ENCODE measurements around the gene CD74.

Gene CD74

GRCh38 chr5:150372639-150373038, 40.1 kb downstream of the CD74 start:
- H2BK120ac ChIP-seq (ENCODE audit: insufficient read depth, low read length, poor library complexity), result no peak overlapping the region
- WGBS (ENCODE audit: extremely low coverage, insufficient coverage, insufficient read length), result no CpG with 5 or more reads among the region's 6 CpGs
- no peak overlapping the region for H2BK5ac ChIP-seq (ENCODE audit: low read depth, low read length, poor library complexity)

DNA sequence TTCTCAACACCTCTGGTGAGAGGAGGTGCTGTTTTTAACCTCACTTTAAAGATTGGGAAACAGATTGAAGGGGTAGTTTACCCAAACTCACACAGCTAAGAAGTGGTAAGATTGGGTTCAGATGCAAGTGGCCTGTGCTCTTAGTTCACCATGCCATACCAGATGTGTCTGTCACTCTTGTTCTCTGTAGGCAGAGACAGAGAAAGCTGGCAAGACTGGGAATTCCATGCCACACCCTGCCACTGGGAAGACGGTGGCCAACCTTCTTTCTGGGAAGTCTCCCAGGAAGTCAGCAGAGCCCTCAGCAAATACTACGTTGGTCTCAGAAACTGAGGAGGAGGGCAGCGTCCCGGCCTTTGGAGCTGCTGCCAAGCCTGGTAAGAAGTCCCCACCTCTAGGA, 44.2 kb downstream of the CD74 start:
- Histone ChIP-seq H3K79me2 (ENCODE audit: control insufficient read depth, insufficient read depth, low read length, poor library complexity) (no peaks in the 10 kb centered on the region), H3K79me1 (ENCODE audit: low read length) (no peaks in the 10 kb centered on the region), H3K14ac (ENCODE audit: low read length) (no peak overlapping the region), H3K9me3 (ENCODE audit: insufficient read depth, low read depth, low read length) (peaks cover 3% of the 10 kb centered on the region), H4K8ac (ENCODE audit: low read depth, low read length) (no peak overlapping the region), H3K4me2 (ENCODE audit: low read length) (no peak overlapping the region), H3K18ac (ENCODE audit: low read length) (no peak overlapping the region), H3K4me3 (ENCODE audit: low read depth, low read length) (no peak overlapping the region), H4K12ac (ENCODE audit: low read depth, low read length) (no peak overlapping the region), H3K4ac (ENCODE audit: low read depth, low read length) (no peak overlapping the region), H2BK5ac (ENCODE audit: low read depth, low read length, poor library complexity) (no peak overlapping the region), H2BK120ac (ENCODE audit: insufficient read depth, low read length, poor library complexity) (no peak overlapping the region), H2BK12ac (ENCODE audit: low read length) (no peak overlapping the region), H3K27me3 (ENCODE audit: insufficient read depth, low read length) (no peaks in the 10 kb centered on the region), H3K36me3 (ENCODE audit: control insufficient read depth in 1 of 2, insufficient read depth in 2 of 2, low read length in 2 of 2) (peaks cover 66 to 77% of the 10 kb centered on the region in 2 experiments), H2AFZ (ENCODE audit: insufficient read depth, low read length, poor library complexity) (no peak overlapping the region), H3K23ac (ENCODE audit: low read length) (no peak overlapping the region), H4K91ac (ENCODE audit: low read depth, low read length) (no peak overlapping the region), H3K9ac (ENCODE audit: low read length) (no peak overlapping the region), H3K27ac (ENCODE audit: low read depth, low read length) (no peak overlapping the region), H3K4me1 (ENCODE audit: control insufficient read depth in 1 of 2, insufficient read depth in 2 of 2, low read length in 2 of 2) (peaks cover 0 to 6% of the 10 kb centered on the region in 2 experiments), H2AK5ac (ENCODE audit: low read length) (no peak overlapping the region)
- WGBS (ENCODE audit: extremely low coverage, insufficient coverage, insufficient read length), result no CpG with 5 or more reads among the region's 4 CpGs
- no peak for DNase-seq

More at GRCh38 chr5:150372639-150373038, 40.1 kb downstream of the CD74 start:
- Histone ChIP-seq H3K9me3 (ENCODE audit: insufficient read depth, low read depth, low read length) (peaks cover 4% of the 10 kb centered on the region), H2AK5ac (ENCODE audit: low read length) (no peak overlapping the region), H3K36me3 (ENCODE audit: control insufficient read depth in 1 of 2, insufficient read depth in 2 of 2, low read length in 2 of 2) (peaks cover 85 to 92% of the 10 kb centered on the region in 2 experiments), H3K4me2 (ENCODE audit: low read length) (no peak overlapping the region), H3K9ac (ENCODE audit: low read length) (no peak overlapping the region), H3K79me1 (ENCODE audit: low read length) (peaks cover 9% of the 10 kb centered on the region), H3K27ac (ENCODE audit: low read depth, low read length) (no peak overlapping the region), H3K4me3 (ENCODE audit: low read depth, low read length) (no peak overlapping the region), H3K4me1 (ENCODE audit: control insufficient read depth in 1 of 2, insufficient read depth in 2 of 2, low read length in 2 of 2) (peaks cover 12 to 18% of the 10 kb centered on the region in 2 experiments), H3K14ac (ENCODE audit: low read length) (no peak overlapping the region), H2AFZ (ENCODE audit: insufficient read depth, low read length, poor library complexity) (no peak overlapping the region), H3K18ac (ENCODE audit: low read length) (no peak overlapping the region), H4K12ac (ENCODE audit: low read depth, low read length) (no peak overlapping the region), H3K27me3 (ENCODE audit: insufficient read depth, low read length) (no peaks in the 10 kb centered on the region), H3K23ac (ENCODE audit: low read length) (no peak overlapping the region), H4K91ac (ENCODE audit: low read depth, low read length) (no peak overlapping the region), H2BK12ac (ENCODE audit: low read length) (no peak overlapping the region), H4K8ac (ENCODE audit: low read depth, low read length) (no peak overlapping the region), H3K4ac (ENCODE audit: low read depth, low read length) (no peak overlapping the region), H3K79me2 (ENCODE audit: control insufficient read depth, insufficient read depth, low read length, poor library complexity) (peaks cover 4% of the 10 kb centered on the region)
- no peak for DNase-seq

- Histone ChIP-seq H2AFZ (ENCODE audit: insufficient read depth, low read length, poor library complexity) (no peak overlapping the region), H2AK5ac (ENCODE audit: low read length) (no peak overlapping the region), H3K27ac (ENCODE audit: low read depth, low read length) (no peak overlapping the region), H3K18ac (ENCODE audit: low read length) (no peak overlapping the region), H3K27me3 (ENCODE audit: insufficient read depth, low read length) (no peaks in the 10 kb centered on the region), H4K8ac (ENCODE audit: low read depth, low read length) (no peak overlapping the region), H3K4ac (ENCODE audit: low read depth, low read length) (no peak overlapping the region), H3K14ac (ENCODE audit: low read length) (no peak overlapping the region), H3K36me3 (ENCODE audit: control insufficient read depth in 1 of 2, insufficient read depth in 2 of 2, low read length in 2 of 2) (peaks cover 41 to 60% of the 10 kb centered on the region in 2 experiments), H4K91ac (ENCODE audit: low read depth, low read length) (no peak overlapping the region), H2BK12ac (ENCODE audit: low read length) (no peak overlapping the region), H3K4me2 (ENCODE audit: low read length) (no peak overlapping the region), H3K4me3 (ENCODE audit: low read depth, low read length) (no peak overlapping the region), H3K9me3 (ENCODE audit: insufficient read depth, low read depth, low read length) (no peaks in the 10 kb centered on the region), H3K9ac (ENCODE audit: low read length) (no peak overlapping the region), H3K23ac (ENCODE audit: low read length) (no peak overlapping the region), H3K79me1 (ENCODE audit: low read length) (no peaks in the 10 kb centered on the region), H3K79me2 (ENCODE audit: control insufficient read depth, insufficient read depth, low read length, poor library complexity) (peaks cover 2% of the 10 kb centered on the region), H2BK5ac (ENCODE audit: low read depth, low read length, poor library complexity) (no peak overlapping the region), H2BK120ac (ENCODE audit: insufficient read depth, low read length, poor library complexity) (no peak overlapping the region), H4K12ac (ENCODE audit: low read depth, low read length) (no peak overlapping the region), H3K4me1 (ENCODE audit: control insufficient read depth in 1 of 2, insufficient read depth in 2 of 2, low read length in 2 of 2) (peaks cover 12% of the 10 kb centered on the region in 2 experiments)
- DNase-seq, result no peak
- WGBS (ENCODE audit: extremely low coverage, insufficient coverage, insufficient read length), result no CpG with 5 or more reads among the region's 9 CpGs
Observed at GRCh38 chr5:150364004-150364403, 48.7 kb downstream of the CD74 start.

DNA sequence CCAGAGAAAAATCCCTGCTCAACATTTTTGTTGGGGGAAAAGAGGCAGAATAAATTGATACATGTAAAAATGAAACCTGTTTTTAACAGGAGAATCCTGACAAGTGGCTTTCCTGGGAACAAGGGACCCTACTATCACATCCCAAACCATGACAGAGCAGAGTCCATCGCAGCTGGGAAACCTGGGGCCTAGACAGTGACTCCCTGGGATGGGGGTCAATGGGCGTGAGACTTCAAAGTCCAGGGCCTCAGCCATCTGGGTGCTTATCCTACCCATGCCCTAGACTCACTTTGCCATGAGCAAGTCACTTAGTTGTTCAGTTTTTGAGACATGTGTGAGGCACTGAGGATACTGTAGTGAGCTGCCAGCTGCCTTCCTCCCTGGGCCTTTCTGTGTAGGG, 49.5 kb downstream of the CD74 start:
- no peak overlapping the region for H4K12ac ChIP-seq (ENCODE audit: low read depth, low read length)
- H3K4me3 ChIP-seq (ENCODE audit: low read depth, low read length), result no peak overlapping the region
- no peak overlapping the region for H3K4me2 ChIP-seq (ENCODE audit: low read length)
- H4K8ac ChIP-seq (ENCODE audit: low read depth, low read length), result no peak overlapping the region
- no peak overlapping the region for H3K9ac ChIP-seq (ENCODE audit: low read length)
- peaks cover 2% of the 10 kb centered on the region for H3K79me1 ChIP-seq (ENCODE audit: low read length)
- no peak overlapping the region for H4K91ac ChIP-seq (ENCODE audit: low read depth, low read length)
- no peak for DNase-seq
- no peak overlapping the region for H2AFZ ChIP-seq (ENCODE audit: insufficient read depth, low read length, poor library complexity)
- no peaks in the 10 kb centered on the region for H3K9me3 ChIP-seq (ENCODE audit: insufficient read depth, low read depth, low read length)
- no peak overlapping the region for H2BK120ac ChIP-seq (ENCODE audit: insufficient read depth, low read length, poor library complexity)
- H3K4ac ChIP-seq (ENCODE audit: low read depth, low read length), result no peak overlapping the region
- H3K27me3 ChIP-seq (ENCODE audit: insufficient read depth, low read length), result no peaks in the 10 kb centered on the region
- H3K79me2 ChIP-seq (ENCODE audit: control insufficient read depth, insufficient read depth, low read length, poor library complexity), result peaks cover 5% of the 10 kb centered on the region
- H3K23ac ChIP-seq (ENCODE audit: low read length), result no peak overlapping the region
- H3K36me3 ChIP-seq (ENCODE audit: control insufficient read depth in 1 of 2, insufficient read depth in 2 of 2, low read length in 2 of 2), result peaks cover 35 to 53% of the 10 kb centered on the region in 2 experiments
- H2BK12ac ChIP-seq (ENCODE audit: low read length), result no peak overlapping the region
- H3K27ac ChIP-seq (ENCODE audit: low read depth, low read length), result no peak overlapping the region
- no peak overlapping the region for H2BK5ac ChIP-seq (ENCODE audit: low read depth, low read length, poor library complexity)
- H2AK5ac ChIP-seq (ENCODE audit: low read length), result no peak overlapping the region
- H3K18ac ChIP-seq (ENCODE audit: low read length), result no peak overlapping the region
- no peak overlapping the region for H3K14ac ChIP-seq (ENCODE audit: low read length)
- no CpG with 5 or more reads among the region's 2 CpGs for WGBS (ENCODE audit: extremely low coverage, insufficient coverage, insufficient read length)
- peaks cover 18% of the 10 kb centered on the region in 2 experiments for H3K4me1 ChIP-seq (ENCODE audit: control insufficient read depth in 1 of 2, insufficient read depth in 2 of 2, low read length in 2 of 2)
